Hepatocyte (in vitro differentiated cells): ENCODE measurements around the gene B2M. TPM values are rescaled to one million over a fixed set of nuclear protein-coding genes. Genes with fewer than 3 reads are reported as not detected.
"Not testable (repeated sequence)": the region's sequence is repeated elsewhere in the genome, so short reads cannot be mapped to it uniquely, and the experiment has no call there.

ENCODE experiments used
- DNase-seq: peaks from one replicate; pipeline ENCODE4 v3.0.0-alpha.2; 2016; ENCODE audit warnings: low spot score
- H2AFZ ChIP-seq: fragments of 200-600 bp; sonication (generic); 2 replicates; pipeline ENCODE4 v1.6.0; 2016; ENCODE audit warnings: antibody characterized with exemption, mild to moderate bottlenecking
- H3K27ac ChIP-seq: fragments of 200-600 bp; sonication (generic); 2 replicates; pipeline ENCODE4 v1.5.1; 2016; ENCODE audit warnings: mild to moderate bottlenecking
- H3K27me3 ChIP-seq: fragments of 200-600 bp; sonication (generic); 2 replicates; pipeline ENCODE4 v1.6.1; 2016
- H3K36me3 ChIP-seq: fragments of 200-600 bp; sonication (generic); replicated peaks from 2 replicates; pipeline ENCODE4 v1.5.1; 2016; ENCODE audit warnings: low read depth; ENCODE audit not compliant: insufficient read depth
- H3K4me1 ChIP-seq: fragments of 200-600 bp; sonication (generic); 2 replicates; pipeline ENCODE4 v1.5.1; 2016; ENCODE audit warnings: mild to moderate bottlenecking, moderate library complexity; ENCODE audit not compliant: insufficient read depth
- H3K4me2 ChIP-seq: fragments of 200-600 bp; sonication (generic); 2 replicates; pipeline ENCODE4 v1.6.0; 2016
- H3K4me3 ChIP-seq: fragments of 200-600 bp; sonication (generic); 2 replicates; pipeline ENCODE4 v1.5.1; 2016; ENCODE audit warnings: mild to moderate bottlenecking
- H3K79me2 ChIP-seq: fragments of 200-600 bp; sonication (generic); 2 replicates; pipeline ENCODE4 v1.6.0; 2017; ENCODE audit warnings: mild to moderate bottlenecking
- H3K9me2 ChIP-seq: fragments of 200-600 bp; sonication (generic); replicated peaks from 2 replicates; pipeline ENCODE4 v1.6.0; 2017; ENCODE audit warnings: mild to moderate bottlenecking; ENCODE audit not compliant: insufficient read depth
- H3K9me3 ChIP-seq: fragments of 200-600 bp; sonication (generic); 2 replicates; pipeline ENCODE4 v1.5.1; 2016; ENCODE audit warnings: low read depth, mild to moderate bottlenecking
- H4K20me1 ChIP-seq: fragments of 200-600 bp; sonication (generic); 2 replicates; pipeline ENCODE4 v1.6.0; 2016; ENCODE audit warnings: mild to moderate bottlenecking; ENCODE audit not compliant: insufficient read depth, poor library complexity, severe bottlenecking
- CTCF ChIP-seq: fragments of 200-600 bp; sonication (generic); IDR thresholded peaks from 2 replicates; pipeline ENCODE4 v1.5.1; 2016; ENCODE audit warnings: antibody characterized with exemption, mild to moderate bottlenecking; ENCODE audit not compliant: poor library complexity
- EZH2 ChIP-seq: fragments of 200-600 bp; sonication (generic); IDR thresholded peaks from 2 replicates; pipeline ENCODE4 v1.6.1; 2016; ENCODE audit warnings: antibody characterized with exemption, mild to moderate bottlenecking, borderline replicate concordance
- EZH2phosphoT487 ChIP-seq: fragments of 200-600 bp; sonication (generic); IDR thresholded peaks from one replicate; pipeline ENCODE4 v1.6.1; 2018; ENCODE audit warnings: antibody characterized with exemption, mild to moderate bottlenecking, low read depth, moderate library complexity; ENCODE audit not compliant: unreplicated experiment, severe bottlenecking
- WGBS: methylation state at CpG from one replicate; pipeline ENCODE4 v1.1.6; 2016; ENCODE audit warnings: low lambda C conversion rate; ENCODE audit errors: missing lambda C conversion rate; 5-methylcytosine and 5-hydroxymethylcytosine counted together
- polyA plus RNA-seq: library from polyadenylated mRNA; unstranded; fragments of >200 nt; fragmentation: Nextera tagmentation; extraction: Ambion mirVana; gene quantifications from 2 replicates; pipeline ENCODE4 v1.2.1, GENCODE V29; 2016
- total RNA-seq: library from RNA; depleted of rRNA; stranded (reverse); fragments of >200 nt; gene quantifications from 2 replicates; pipeline ENCODE4 v1.2.3, GENCODE V29; 2014

Gene B2M
- total and polyA plus RNA-seq, 2 experiments from 2014 or later, result 2,324 to 2,570 TPM

GRCh38 chr15:44718927-44719292, 7.6 kb downstream of the B2M start:
- Histone ChIP-seq H3K4me2 (no peak overlapping the region), H3K79me2 (peaks cover 18% of the 10 kb centered on the region), H3K27me3 (no peaks in the 10 kb centered on the region), H3K9me3 (no peaks in the 10 kb centered on the region), H2AFZ (no peak overlapping the region), H3K9me2 (no peaks in the 10 kb centered on the region), H3K36me3 (no peaks in the 10 kb centered on the region), H4K20me1 (peaks cover 15% of the 10 kb centered on the region), H3K27ac (no peak overlapping the region), H3K4me3 (no peak overlapping the region), H3K4me1 (no peaks in the 10 kb centered on the region)
- TF ChIP-seq EZH2phosphoT487, result no peak
- TF ChIP-seq CTCF, result no peak
- TF ChIP-seq EZH2, result no peak
- WGBS, result 96% methylated on average over 8 of the region's 8 CpGs
- no peak for DNase-seq

GRCh38 chr15:44719293-44719999, 8.1 kb downstream of the B2M start:
- no peak overlapping the region for H3K4me3 ChIP-seq
- H3K27me3 ChIP-seq, result no peaks in the 10 kb centered on the region
- no peak for DNase-seq
- peaks cover 13% of the 10 kb centered on the region for H3K79me2 ChIP-seq
- H3K9me2 ChIP-seq, result no peaks in the 10 kb centered on the region
- no peak overlapping the region for H2AFZ ChIP-seq
- H3K36me3 ChIP-seq, result no peaks in the 10 kb centered on the region
- no peaks in the 10 kb centered on the region for H3K4me1 ChIP-seq
- no peaks in the 10 kb centered on the region for H3K9me3 ChIP-seq
- H3K27ac ChIP-seq, result no peak overlapping the region
- TF ChIP-seq EZH2 (no peak), EZH2phosphoT487 (no peak), CTCF (no peak)
- H4K20me1 ChIP-seq, result peaks cover 10% of the 10 kb centered on the region
- WGBS, result 92% methylated on average over 4 of the region's 4 CpGs
- H3K4me2 ChIP-seq, result no peak overlapping the region

DNA sequence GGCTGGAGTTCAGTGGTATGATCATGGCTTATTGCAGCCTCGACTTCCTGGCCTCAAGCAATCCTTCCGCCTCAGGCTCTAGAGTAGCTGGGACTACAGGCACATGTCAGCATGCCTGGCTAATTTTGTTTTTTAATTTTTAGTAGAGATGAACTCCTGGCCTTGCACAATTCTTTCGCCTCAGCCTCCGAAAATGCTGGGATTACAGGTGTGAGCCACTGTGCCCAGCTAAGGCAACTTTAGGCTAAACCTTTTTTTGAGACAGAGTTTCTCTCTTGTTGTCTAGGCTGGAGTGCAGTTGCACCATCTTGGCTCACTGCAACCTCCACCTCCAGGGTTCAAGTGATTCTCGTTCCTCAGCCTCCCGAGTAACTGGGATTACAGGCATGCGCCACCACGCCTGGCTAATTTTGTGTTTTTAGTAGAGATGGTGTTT, 8.7 kb downstream of the B2M start:
- not testable (repeated sequence) for H3K4me2 ChIP-seq, H3K9me3 ChIP-seq, H4K20me1 ChIP-seq, H3K4me3 ChIP-seq, H3K9me2 ChIP-seq, H2AFZ ChIP-seq, H3K36me3 ChIP-seq, H3K79me2 ChIP-seq, DNase-seq, H3K27ac ChIP-seq, H3K27me3 ChIP-seq, H3K4me1 ChIP-seq
- 95% methylated on average over 8 of the region's 8 CpGs for WGBS

- WGBS, result 93% methylated on average over 4 of the region's 4 CpGs
- no peaks in the 10 kb centered on the region for H3K36me3 ChIP-seq
- H3K27me3 ChIP-seq, result no peaks in the 10 kb centered on the region
- peaks cover 3% of the 10 kb centered on the region for H4K20me1 ChIP-seq
- no peak overlapping the region for H3K4me3 ChIP-seq
- no peak overlapping the region for H3K27ac ChIP-seq
- peaks cover 2% of the 10 kb centered on the region for H3K79me2 ChIP-seq
- no peaks in the 10 kb centered on the region for H3K9me3 ChIP-seq
- H3K9me2 ChIP-seq, result no peaks in the 10 kb centered on the region
- no peak overlapping the region for H2AFZ ChIP-seq
- TF ChIP-seq EZH2phosphoT487 (no peak), CTCF (no peak), EZH2 (no peak)
- no peaks in the 10 kb centered on the region for H3K4me1 ChIP-seq
- H3K4me2 ChIP-seq, result no peak overlapping the region
- no peak for DNase-seq
Measured at GRCh38 chr15:44720460-44721176, 9.3 kb downstream of the B2M start.
